NCI-H460 (cell line): Measurements from ENCODE around the gene ISYNA1. TPM values are rescaled to one million over a fixed set of nuclear protein-coding genes. Genes with fewer than 3 reads are reported as not detected.
A peak's percentile ranks its signal among the peaks of the same experiment; 100 is the strongest.

Source experiments
- DNase-seq: peaks from one replicate; pipeline ENCODE4 v3.0.0-alpha.2; 2016; ENCODE audit warnings: low read depth; ENCODE audit errors: extremely low read depth
- total RNA-seq: library from RNA; depleted of rRNA; stranded (reverse); fragments of >200 nt; shearing (Covaris generic); gene quantifications from 2 replicates; pipeline ENCODE4 v1.2.3, GENCODE V29; 2014

Gene ISYNA1
- total RNA-seq, 1 experiment from 2014 or later: 1.2 TPM

DNA sequence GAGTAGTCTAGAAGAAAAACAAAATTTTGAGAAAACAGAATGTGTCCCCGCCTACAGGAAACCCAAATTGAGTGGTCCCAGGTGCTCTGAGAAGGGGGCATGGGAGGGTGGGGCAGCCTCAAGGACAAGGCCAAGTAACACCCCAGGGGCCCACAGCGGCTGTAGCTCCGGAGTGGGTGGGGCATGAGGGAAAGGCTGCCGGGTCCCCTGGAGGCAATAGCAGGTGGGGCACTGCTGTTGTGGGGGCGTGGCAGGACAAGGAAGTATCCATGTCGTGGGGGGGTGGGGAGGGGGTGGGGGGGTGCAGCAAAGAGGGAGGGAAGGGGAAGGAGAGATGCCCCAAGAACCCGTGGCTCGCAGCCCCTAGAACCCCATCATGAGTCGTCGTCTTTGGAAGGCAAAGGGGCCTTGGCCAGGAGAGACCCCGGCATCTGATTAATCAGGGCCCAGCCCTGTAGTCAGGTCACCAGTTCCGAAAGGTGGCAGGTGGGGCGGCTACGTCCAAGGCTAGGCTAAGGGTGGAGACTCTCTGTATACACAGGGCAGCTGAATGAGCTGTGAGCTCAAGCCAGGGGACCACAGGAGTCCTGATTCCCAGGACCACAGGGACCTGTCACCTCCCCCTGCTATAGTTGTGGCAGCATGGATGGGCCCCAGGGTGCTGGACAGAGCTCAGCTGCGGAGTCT, 7.5 kb upstream of the ISYNA1 start:
- no peak for DNase-seq

DNA sequence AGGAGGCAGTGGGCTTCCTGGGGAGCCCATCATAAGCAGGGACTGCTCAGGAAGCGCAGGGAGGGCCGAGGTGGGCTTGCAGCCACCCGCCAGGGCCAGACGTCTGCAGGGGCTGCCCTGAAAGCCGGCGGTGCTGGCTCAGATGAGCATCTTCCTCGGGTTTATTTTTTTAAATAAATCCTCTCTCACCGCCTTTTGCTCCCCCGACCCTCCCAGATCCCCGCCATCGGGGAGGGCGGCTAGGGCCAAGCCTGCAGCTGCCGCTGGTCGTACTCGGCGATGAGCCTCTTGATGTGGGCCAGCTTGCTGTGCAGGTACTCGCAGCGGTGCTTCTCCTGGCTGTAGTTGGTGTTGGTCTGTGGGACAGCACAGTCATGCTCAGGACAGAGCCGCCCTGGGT, 6.6 kb upstream of the ISYNA1 start:
- no peak for DNase-seq

DNA sequence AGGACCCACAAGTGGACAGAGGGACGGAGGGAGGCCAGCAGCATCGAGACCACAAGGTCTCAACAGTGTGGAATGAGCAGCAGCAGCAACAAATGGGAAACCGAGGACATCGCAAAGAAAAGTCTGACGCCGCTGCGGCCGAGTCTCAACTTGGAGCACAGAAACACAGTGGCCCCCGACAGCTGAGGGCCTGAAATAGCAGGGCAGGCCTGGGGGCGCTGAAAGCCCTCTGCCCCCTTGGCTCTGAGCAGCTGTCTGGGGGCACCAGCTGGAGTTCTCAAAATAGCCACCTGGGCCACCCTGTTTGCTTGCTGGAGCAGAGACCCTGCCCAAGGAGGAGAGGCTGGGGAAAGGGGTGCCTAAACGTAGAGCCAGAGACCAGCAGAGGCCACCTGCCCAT, 5.9 kb upstream of the ISYNA1 start:
- DNase-seq: no peak

DNA sequence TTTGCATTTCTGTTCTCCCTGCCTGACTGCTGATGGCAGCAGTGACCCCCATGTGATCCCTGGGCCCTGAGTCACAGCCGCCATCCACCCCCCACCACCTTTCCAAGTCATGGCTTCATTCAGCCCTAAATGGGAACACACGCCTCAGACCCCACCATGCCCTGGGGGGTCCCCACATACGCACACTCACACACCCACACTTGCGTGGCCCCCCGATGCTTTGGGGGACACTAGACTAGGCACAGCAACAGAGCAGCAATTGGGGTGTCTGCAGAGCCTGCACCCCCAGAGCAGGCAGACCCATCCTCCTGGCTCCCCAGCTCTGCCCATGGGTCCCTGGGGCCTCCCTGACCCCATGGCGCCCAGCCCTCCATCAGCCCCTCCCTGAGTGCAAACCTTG, 5.5 kb upstream of the ISYNA1 start:
- no peak for DNase-seq

DNA sequence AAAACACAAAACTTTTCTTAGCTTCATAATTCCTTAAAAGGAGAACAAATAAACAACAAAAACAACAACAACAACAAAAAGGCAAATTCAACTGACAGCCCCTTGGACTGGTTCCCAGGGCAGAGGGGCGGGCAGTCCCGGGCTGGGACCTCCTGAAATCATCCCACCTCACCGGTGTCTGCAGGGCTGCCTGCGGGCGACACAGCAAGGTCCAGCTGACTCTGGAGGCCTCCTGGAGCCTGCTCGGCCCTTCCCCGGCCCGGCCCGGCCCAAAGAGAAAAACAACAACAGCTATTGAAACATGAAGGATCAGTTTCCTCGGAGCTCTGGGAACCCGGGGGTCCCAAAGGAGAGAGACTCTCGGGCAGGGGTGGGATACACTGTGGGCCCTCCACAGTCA, 5.0 kb upstream of the ISYNA1 start:
- DNase-seq: no peak

DNA sequence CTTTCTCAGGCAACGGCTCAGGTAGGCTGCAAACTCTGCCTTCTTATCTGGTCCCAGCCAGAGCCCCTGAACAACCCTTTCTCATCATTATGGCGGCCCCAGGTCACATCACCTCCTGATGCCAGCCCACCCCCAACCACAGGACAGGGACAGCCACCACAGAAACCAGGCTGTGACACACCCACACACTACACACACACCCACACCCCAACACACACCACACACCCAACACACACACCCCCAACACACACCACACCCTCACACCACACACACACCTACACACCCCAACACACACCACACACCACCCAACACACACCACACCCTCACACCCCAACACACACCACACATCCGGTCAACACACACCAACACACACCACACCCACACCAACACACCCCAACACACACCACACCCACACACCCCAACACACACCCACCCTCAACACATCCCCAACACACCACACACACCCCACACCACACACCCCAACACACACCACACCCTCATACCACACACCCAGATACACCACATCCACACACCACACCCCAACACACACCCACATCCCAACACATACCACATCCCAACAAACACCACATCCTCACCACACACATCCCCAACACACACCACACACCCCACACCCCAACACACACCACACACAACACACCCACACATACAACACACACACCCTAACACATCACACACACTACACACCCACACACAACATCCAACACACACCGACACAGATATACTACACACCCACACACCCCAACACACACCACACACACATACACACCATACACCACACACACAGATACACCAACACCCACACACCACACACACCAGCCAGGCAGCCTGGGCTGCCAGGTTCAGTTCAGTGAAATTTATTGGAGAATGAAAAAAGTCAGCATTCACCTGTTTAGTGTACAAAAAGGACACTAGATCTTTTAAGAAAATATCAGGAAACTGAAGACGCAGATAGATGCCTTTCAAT, 4.2 kb upstream of the ISYNA1 start:
- no peak for DNase-seq

DNA sequence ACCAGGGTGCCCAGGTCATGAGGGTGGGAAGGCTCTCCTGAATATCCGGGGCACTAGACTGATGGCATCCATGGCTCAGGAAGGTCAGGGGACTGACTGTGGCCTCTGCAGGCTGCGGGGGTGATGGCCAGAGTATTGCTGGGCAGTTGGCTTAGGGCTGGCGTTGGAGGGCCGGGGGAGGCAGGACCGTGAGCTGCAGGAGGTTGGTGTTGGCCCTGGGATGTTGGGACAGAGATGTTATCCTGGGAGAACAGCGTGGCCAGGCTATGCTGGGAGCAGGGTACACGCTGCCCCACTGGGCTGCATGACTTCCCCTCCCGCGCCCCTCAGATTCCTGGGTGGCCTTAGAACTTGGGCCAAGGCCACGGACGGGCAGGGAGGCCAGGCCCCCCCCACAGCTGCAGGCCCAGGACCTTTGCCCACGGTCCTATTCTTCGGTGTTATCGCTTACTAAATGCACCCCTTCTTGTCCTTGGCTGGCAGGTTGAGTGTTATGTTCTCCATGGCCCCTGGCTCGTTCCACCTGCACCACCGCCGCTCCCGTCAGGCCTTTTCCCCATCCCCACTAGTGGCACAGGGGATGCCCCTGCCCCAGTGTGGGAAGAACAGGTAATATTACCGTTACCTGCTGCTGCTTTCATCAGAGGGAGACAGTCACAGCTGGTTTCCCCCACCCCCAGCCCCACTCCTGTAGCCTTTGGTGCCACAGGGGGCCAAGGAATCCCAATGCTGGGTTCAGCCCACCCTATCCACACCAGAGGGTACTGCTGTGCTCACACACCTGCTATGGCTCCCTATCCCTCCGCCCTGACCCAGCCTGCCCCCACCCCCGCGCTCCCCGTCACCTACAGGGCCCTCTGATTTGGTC, 3.2 kb upstream of the ISYNA1 start:
- DNase-seq: no peak

DNA sequence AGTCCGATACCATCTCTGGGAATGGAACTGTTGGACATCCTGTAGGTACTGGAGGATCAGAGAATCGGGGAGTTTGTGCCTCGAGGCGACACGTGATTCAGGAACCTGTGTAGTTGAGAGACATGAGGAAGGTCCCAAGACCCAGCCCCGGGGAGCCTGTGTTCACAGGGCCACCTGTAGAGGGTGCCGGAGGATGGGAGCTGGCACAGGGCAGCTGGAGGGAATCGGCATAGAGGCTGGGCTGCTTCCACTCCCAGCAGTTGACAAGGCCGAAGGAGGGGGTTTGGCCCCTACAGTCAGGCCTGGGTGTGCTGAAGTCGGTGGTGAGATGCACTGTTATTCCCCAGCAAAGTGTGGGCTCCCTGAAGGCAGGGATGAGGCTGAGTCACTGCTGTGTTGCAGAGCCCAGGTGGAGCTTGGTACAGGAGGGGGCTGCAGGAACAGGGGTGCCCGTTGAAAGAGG, 2.5 kb upstream of the ISYNA1 start:
- DNase-seq: peak; percentile 19

DNA sequence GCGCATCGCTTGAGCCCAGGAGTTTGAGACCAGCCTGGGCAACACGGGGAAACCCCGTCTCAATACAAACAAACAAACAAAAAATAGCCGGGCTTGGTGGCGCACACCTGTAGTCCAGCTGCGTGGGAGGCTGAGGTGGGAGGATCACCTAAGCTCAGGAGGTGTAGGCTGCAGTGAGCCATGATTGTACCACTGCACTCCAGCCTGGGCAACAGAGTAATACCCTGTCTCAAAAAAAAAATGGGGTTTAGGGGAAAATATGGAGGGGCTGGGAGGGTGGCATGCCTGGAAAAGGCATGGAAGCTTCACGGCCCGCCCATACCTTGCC, 1.9 kb upstream of the ISYNA1 start:
- no peak for DNase-seq

DNA sequence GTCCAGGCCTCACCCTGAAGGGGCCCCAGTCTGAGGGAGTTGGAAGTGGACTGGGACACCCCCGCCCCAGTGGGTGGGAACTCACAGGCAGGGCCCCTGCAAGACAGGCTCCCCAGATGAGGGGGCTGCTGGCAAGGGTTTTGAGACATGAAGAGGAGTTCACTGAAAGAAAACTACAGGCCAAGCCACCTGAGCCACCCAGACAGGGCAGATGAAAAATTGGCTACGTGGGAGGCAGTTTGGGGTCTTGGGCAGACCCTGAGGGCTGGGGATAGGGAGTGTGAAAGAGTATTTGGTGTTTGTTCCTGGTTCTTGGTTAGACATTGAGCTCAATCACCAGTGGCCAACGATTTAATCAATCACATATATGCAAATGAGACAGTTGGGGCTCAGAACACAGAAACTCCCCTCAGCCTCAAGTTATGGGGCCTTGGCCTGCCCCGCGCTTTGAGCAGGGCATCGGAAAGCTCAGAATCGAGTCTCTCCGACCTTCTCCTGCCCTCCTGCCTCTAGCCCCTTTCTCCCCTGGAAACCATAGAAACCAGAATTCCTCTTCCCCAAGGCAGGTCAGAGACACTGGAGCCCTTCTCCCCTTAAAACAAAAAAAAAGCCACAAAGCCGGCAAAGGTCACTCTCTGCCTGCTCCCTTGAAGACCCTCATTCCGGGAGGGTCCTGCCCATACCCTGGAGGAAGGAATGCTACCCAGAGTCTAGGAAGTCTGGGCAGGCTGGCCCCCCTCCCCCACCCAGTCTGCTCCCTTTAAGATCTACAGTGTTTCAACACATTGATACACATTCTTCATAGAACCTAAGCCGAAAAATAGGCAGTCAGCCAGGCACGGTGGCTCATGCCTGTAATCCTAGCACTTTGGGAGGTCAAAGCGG, 1.3 kb upstream of the ISYNA1 start:
- DNase-seq: no peak

DNA sequence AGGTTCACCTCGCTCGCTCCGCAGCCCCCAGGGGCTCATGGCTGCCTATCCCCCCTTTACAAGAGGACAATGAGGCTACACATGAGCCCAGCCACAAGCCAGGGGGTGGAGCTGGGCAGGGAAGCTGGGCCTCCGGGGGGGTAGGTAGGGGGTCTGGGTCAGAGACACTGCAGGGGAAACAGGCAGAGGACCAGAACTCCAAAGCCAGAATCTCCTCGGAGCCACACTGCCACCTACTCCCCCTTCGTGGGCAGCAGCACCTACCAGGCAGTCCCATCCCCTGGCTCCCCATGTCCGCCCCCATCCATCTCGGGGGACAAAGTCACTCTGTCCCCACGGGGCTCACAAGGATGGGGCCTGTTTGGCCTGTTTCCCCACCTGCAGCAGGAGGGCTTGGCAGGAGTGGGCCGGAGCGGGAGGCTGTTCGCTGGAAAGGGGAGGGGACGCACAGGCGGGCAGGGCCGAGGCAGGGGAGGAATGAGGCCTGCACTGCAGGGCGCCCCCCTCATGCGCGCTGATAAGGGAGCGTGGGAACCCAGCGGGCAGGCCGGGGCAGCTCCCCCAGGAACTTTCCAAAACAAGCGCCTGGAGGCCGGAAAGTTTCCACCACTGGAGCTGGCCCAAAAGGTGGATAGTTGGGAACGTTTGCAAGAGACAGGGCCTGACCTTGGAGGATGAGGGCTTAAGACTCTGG, 545 bp upstream of the ISYNA1 start:
- DNase-seq: no peak

DNA sequence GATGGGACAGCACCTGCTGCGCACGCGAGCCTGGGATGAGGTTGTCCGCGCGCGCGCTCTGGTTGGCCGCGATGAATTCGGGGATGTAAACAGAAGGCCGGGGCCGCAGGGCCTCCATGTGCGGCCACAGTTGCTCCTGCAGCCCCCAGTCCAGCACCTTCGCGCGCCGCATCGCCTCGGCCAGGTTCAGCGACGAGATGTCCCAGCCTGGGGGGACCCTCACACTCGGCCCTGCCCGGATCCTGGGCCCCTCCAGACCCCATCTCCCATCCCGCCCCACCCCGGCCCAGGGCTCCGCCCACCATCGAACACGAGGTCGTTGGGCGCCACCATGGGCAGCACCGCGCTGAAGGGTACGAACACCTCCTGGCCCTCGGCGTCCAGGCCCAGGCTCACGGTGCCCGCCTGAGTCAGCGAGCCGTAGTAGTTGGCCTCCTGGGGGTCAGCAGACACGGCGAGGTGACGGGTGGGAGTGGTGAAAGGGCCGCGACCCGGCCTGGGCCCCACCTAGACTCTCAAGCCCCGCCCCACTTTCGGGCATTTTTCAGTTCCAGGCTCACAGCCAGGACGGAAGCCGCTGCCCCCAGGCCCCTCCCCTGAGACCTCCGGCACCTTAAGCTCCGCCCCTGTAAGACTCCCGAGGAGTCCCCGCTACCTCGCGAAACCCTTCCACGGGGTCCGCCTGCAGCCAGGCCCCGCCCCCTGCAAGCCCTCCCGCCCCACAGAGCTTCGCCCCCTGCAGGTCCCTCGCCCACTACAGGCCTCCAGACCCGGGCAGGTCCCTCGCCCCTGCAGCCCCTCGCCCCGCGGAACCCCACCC, 1.1 kb downstream of the ISYNA1 start:
- DNase-seq: no peak

DNA sequence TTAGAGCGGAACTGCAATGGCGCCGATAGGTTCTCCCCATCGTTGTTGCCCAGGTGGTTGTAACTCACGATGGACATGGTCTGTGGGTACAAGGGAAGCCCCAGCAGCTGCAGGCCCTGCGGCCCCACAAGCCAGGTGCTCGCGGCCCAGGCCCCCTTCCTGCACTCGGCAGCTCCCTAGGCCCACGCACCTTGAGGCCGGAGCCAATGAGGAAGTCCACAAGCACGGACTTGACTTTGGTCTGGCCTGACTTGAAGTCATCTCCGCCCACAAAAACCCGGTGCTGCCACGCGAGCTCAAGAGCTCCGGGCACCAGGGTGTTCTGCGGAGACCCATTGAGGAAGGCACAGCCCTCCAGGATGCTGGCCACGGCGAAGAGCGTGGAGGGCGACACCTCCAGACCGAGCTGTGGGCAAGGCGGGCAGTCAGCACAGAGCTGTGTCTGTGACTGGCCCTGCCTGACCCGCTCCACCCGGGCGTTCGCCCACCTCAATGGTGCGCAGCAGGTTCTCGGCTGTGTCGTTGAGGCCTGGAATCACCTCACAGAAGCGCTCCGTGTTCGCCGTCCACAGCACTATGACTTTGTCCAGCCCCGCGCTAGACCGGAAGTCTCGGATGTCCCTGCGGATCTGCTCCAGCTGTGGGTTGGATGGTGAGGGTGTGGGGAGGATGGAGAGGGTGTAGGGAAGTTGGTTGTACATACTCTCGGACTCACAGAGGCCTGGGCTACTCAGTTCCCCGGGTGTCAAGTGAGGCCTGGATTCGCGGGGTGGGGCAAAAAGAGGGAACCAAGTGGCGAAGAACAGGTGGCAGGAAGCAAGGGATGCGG, 1.9 kb downstream of the ISYNA1 start:
- no peak for DNase-seq

DNA sequence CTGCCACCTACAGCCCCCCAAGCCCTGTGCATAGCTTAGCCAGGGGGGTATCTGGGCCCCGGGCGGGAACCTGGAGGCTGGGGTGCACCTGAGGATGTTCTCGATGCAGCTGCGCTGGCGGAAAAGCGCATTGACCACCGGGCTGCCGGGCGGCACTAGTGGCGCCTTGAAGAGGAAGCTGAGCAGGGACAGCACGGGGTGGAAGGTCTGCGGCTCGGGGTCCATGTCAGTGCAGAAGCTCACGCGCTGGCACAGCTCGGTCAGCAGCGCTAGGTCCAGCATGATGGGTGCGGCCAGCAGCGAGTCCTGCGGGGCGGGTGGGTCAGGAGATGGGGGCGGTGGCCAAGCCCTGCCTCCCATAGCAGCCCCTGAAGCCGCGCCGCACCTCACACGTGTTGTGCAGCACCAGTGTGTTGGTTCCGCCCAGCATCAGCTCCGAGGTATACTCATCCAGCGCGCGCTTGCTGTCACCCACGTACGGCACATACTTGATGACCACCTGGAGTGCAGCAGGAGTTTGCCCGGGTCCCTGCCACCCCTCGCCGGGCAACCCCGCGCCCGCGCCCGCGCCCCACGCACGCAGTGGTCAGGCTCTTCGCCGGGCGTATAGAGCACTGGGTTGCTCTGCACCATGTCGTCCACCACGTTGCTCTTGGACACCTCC, 2.6 kb downstream of the ISYNA1 start:
- no peak for DNase-seq

DNA sequence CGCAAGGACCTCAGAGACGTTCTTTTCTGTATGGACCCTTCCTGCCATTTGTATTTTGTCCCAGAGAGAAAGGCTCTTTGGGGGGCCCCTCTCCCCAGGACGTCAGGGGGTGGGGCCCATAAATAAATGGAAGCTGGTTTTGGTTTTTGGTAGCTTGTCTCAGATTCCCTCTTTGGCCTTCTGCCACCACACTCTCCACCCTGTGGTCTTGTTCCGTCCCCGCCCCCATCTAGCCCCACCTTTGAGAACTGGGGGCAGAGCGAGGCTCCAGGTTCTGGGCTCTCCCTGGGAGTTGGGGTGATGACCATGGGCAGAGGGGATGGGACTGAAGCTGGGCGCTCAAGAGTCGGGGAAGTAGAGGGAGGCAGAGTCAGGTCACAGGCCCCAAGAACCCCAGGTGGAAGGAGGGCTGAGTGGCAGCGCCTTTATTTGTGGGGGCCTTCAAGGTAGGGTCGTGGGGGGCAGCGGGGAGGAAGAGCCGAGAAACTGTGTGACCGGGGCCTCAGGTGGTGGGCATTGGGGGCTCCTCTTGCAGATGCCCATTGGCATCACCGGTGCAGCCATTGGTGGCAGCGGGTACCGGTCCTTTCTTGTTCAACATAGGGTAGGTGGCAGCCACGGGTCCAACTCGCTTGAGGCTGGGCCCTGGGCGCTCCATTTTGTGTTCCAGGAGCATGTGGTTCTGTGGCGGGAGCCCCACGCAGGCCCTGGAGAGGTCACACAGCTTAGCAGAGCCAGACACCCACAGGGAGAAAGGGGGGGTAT, 3.3 kb downstream of the ISYNA1 start:
- no peak for DNase-seq

DNA sequence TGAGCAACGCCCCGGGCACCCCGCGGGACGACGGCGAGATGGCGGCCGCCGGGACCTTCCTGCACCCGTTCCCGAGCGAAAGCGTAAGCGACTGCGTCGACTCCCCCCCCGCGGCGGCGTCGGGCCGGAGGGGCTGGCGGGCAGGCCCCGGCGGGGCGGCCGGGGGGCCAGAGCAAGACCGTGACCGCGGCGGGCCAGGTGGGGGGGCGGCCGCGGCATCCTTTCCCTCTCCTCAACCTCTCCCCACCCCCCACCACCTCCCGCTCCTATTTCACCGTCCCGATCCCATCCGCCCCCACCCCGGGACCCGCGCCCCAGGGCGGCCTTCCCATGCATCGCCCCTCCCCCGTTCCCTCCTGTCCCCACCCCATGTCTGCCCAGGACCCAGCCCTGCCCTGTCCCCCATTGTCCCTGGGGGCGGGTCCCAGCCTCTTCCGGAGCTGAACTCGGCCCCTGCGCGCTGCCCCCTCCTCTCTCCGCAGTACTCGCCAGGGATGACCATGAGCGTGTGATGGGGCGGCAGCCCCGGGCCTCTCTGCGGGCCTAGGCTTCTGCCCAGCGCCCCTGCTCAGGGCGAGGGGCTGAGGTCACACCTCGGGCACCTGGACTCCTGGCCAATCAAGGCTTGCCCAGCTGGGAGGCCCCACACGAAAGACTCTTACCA, 4.1 kb downstream of the ISYNA1 start:
- no peak for DNase-seq
